Fibroblast of lung (primary cell): ENCODE measurements around the gene ARMC5. TPM values are rescaled to one million over a fixed set of nuclear protein-coding genes. Genes with fewer than 3 reads are reported as not detected.

Source experiments
- DNase-seq, 2 donors: peaks; one replicate each; pipeline versions ENCODE4 v3.0.0 to v3.0.0-alpha.2; 2010; ENCODE audit warnings: low read depth in 2 of 2
- H2AFZ ChIP-seq: 2 replicates; pipeline ENCODE4 v1.5.1; 2012; ENCODE audit warnings: low read length, control low read depth, inconsistent platforms
- H3K27ac ChIP-seq: 2 replicates; pipeline ENCODE4 v1.5.1; 2011; ENCODE audit warnings: low read length, control low read depth; ENCODE audit not compliant: insufficient read depth
- H3K27me3 ChIP-seq: 2 replicates; pipeline ENCODE4 v1.5.1; 2011; ENCODE audit warnings: mild to moderate bottlenecking, low read length; ENCODE audit not compliant: control insufficient read depth, insufficient read depth
- H3K36me3 ChIP-seq: 2 replicates; pipeline ENCODE4 v1.5.1; 2011; ENCODE audit warnings: low read length; ENCODE audit not compliant: control insufficient read depth, insufficient read depth
- H3K4me1 ChIP-seq: 2 replicates; pipeline ENCODE4 v1.5.1; 2011; ENCODE audit warnings: low read length; ENCODE audit not compliant: control insufficient read depth, insufficient read depth; ENCODE audit errors: extremely low read depth
- H3K4me2 ChIP-seq: 2 replicates; pipeline ENCODE4 v1.5.1; 2011; ENCODE audit warnings: low read length, control low read depth; ENCODE audit not compliant: insufficient read depth; ENCODE audit errors: extremely low read depth
- H3K4me3 ChIP-seq, 4 experiments: fragments of 200-600 bp in 1 of 4; sonication (generic) in 1 of 4; replicated peaks in 1 of 4; 2 replicates each; pipeline ENCODE4 v1.5.1; 2011 to 2016; ENCODE audit warnings: low read length in 4 of 4, low read depth in 3 of 4, mild to moderate bottlenecking in 3 of 4, control low read depth in 2 of 4, inconsistent platforms in 1 of 4, mixed read lengths in 1 of 4; ENCODE audit not compliant: insufficient read depth in 1 of 4; ENCODE audit errors: control extremely low read depth in 1 of 4
- H3K79me2 ChIP-seq: 2 replicates; pipeline ENCODE4 v1.5.1; 2012; ENCODE audit warnings: mild to moderate bottlenecking, low read length, inconsistent platforms; ENCODE audit not compliant: control insufficient read depth, insufficient read depth
- H3K9ac ChIP-seq: 2 replicates; pipeline ENCODE4 v1.5.1; 2011; ENCODE audit warnings: mild to moderate bottlenecking, low read length, control low read depth; ENCODE audit not compliant: insufficient read depth
- H3K9me3 ChIP-seq: 2 replicates; pipeline ENCODE4 v1.5.1; 2012; ENCODE audit warnings: low read depth, low read length; ENCODE audit not compliant: control insufficient read depth, insufficient read depth
- H4K20me1 ChIP-seq: 2 replicates; pipeline ENCODE4 v1.5.1; 2011; ENCODE audit warnings: low read length; ENCODE audit not compliant: control insufficient read depth, insufficient read depth; ENCODE audit errors: extremely low read depth
- EZH2 ChIP-seq: IDR thresholded peaks from 2 replicates; pipeline ENCODE4 v1.5.1; 2012; ENCODE audit warnings: low read length, control low read depth, mild to moderate bottlenecking; ENCODE audit errors: missing control alignments
- polyA plus RNA-seq, 2 donors: library from polyadenylated mRNA; depleted of rRNA in 1 of 2; stranded (reverse) in 1 of 2; unstranded in 1 of 2; fragments of >200 nt; gene quantifications; 2 replicates each; pipeline ENCODE4 v1.2.1, GENCODE V29; 2011 to 2012; ENCODE audit warnings: missing spikeins in 1 of 2
- total RNA-seq: library from RNA; depleted of rRNA; stranded (reverse); fragments of >200 nt; gene quantifications from 2 replicates; pipeline ENCODE4 v1.2.1, GENCODE V29; 2014
- TF ChIP-seq, protein P1 (sequence below), 2 donors: IDR thresholded peaks in 1 of 2; conservative IDR thresholded peaks in 1 of 2; 1 replicate in 1 of 2; 2 replicates in 1 of 2; pipeline ENCODE4 v1.5.1; 2011 to 2012; ENCODE audit warnings: low read length in 2 of 2, control low read depth in 1 of 2, inconsistent platforms in 1 of 2, low read depth in 1 of 2, mild to moderate bottlenecking in 1 of 2

ARMC5 gene
- total and polyA plus RNA-seq, 2 donors (not counting 1 experiment from before 2014, with no cell fraction given), result 1.7 to 5.6 TPM

DNA sequence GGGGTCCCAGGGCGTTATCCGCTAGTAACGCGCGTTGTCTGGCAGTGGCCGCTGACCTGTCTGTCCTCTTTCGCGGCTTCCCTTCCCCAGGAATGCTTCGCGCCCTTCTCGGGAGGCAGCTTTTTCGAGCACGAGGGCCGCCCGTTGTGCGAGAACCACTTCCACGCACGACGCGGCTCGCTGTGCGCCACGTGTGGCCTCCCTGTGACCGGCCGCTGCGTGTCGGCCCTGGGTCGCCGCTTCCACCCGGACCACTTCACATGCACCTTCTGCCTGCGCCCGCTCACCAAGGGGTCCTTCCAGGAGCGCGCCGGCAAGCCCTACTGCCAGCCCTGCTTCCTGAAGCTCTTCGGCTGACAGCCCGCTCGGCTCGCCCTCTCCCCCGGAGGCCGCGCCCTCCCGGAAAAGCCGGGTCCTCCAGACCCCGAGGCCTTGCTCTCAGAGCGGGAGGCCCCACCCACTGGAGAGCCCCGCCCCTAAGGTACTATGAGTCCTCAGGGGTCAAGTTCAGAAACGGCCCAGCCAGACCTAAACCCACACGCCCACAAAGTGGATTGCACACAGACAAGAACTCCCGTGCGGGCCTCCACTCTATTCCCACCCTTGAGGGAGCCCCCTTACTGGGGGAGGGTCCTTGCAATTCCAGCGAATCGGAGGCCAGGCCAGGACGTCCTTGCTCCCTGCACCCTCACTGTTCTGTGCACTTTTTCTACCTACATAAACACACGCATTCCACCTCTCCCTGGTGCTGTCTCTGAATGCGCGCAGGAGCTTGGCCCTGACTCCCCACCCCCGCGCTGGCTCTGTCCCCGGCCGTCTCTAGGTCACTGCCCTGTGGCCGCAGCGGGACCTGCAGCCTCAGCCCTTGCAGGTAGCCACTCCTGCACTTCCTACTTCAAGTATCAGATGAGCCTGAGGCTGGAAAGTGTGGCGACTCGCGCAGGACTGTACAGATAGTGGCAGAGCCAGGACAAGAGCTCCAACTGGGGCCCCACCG lies 18.2 kb downstream of the ARMC5 start:
- Histone ChIP-seq H3K4me1 (peaks cover 9% of the 10 kb centered on the region), H3K4me3 (no peak overlapping the region), H4K20me1 (no peaks in the 10 kb centered on the region), H3K27ac (no peak overlapping the region), H3K4me2 (no peak overlapping the region), H3K9ac (no peak overlapping the region), H2AFZ (no peak overlapping the region), H3K9me3 (no peaks in the 10 kb centered on the region), H3K27me3 (no peaks in the 10 kb centered on the region), H3K79me2 (peaks cover 11% of the 10 kb centered on the region), H3K36me3 (peaks cover 45% of the 10 kb centered on the region)
- DNase-seq, result no peak
- TF ChIP-seq EZH2, result no peak
- TF ChIP-seq, protein P1, sequence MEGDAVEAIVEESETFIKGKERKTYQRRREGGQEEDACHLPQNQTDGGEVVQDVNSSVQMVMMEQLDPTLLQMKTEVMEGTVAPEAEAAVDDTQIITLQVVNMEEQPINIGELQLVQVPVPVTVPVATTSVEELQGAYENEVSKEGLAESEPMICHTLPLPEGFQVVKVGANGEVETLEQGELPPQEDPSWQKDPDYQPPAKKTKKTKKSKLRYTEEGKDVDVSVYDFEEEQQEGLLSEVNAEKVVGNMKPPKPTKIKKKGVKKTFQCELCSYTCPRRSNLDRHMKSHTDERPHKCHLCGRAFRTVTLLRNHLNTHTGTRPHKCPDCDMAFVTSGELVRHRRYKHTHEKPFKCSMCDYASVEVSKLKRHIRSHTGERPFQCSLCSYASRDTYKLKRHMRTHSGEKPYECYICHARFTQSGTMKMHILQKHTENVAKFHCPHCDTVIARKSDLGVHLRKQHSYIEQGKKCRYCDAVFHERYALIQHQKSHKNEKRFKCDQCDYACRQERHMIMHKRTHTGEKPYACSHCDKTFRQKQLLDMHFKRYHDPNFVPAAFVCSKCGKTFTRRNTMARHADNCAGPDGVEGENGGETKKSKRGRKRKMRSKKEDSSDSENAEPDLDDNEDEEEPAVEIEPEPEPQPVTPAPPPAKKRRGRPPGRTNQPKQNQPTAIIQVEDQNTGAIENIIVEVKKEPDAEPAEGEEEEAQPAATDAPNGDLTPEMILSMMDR (conservative IDR thresholded peaks at IDR 0.05 in 1 of 2, IDR thresholded peaks at IDR 0.05 in 1 of 2; ENCODE audit: low read depth in 1 of 2, low read length in 2 of 2), result no peak

DNA sequence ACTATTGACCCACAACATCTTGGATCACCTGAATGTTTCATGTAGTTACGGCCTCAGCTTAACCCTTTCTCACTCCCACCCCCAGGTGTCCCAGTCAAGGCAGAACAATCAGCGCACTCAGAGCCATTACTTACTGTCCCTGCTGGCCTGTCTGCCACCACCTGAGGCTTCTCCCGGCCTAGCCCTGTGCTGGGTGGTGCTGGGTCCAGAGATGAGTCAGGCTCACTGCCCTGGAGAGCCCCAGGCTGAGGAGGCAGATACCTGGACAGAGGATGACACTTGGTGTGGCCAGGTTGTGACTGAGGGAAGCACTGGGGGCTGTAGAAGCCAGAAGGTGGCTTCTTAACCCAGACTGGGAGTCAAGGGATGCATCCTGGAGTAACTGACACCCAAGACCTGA lies 19.7 kb downstream of the ARMC5 start:
- peaks cover under 1% of the 10 kb centered on the region for H3K4me1 ChIP-seq
- H4K20me1 ChIP-seq, result no peaks in the 10 kb centered on the region
- H3K27me3 ChIP-seq, result no peaks in the 10 kb centered on the region
- no peak for DNase-seq
- H3K9me3 ChIP-seq, result no peaks in the 10 kb centered on the region
- no peak overlapping the region for H3K4me3 ChIP-seq
- H3K27ac ChIP-seq, result no peak overlapping the region
- no peak overlapping the region for H2AFZ ChIP-seq
- H3K36me3 ChIP-seq, result peaks cover 36% of the 10 kb centered on the region
- H3K9ac ChIP-seq, result no peak overlapping the region
- TF ChIP-seq, protein P1 (conservative IDR thresholded peaks at IDR 0.05 in 1 of 2, IDR thresholded peaks at IDR 0.05 in 1 of 2; ENCODE audit: low read depth in 1 of 2, low read length in 2 of 2), result no peak
- no peak for TF ChIP-seq EZH2
- H3K79me2 ChIP-seq, result peaks cover 5% of the 10 kb centered on the region
- no peak overlapping the region for H3K4me2 ChIP-seq

- Histone ChIP-seq H3K27ac (no peak overlapping the region), H3K9ac (no peak overlapping the region), H3K27me3 (no peaks in the 10 kb centered on the region), H3K4me3 (no peak overlapping the region), H3K36me3 (peaks cover 30% of the 10 kb centered on the region), H2AFZ (no peak overlapping the region), H4K20me1 (no peaks in the 10 kb centered on the region), H3K4me1 (no peaks in the 10 kb centered on the region), H3K9me3 (no peaks in the 10 kb centered on the region), H3K4me2 (no peak overlapping the region), H3K79me2 (peaks cover 5% of the 10 kb centered on the region)
- DNase-seq, result no peak
- TF ChIP-seq, protein P1 (conservative IDR thresholded peaks at IDR 0.05 in 1 of 2, IDR thresholded peaks at IDR 0.05 in 1 of 2; ENCODE audit: low read depth in 1 of 2, low read length in 2 of 2), result no peak
- TF ChIP-seq EZH2, result no peak
These were observed 20.4 kb downstream of the ARMC5 start for GRCh38 chr16:31479751-31480150.
